Hematopoietic multipotent progenitor cell treated with erythropoietin and hydrocortisone succinate and interleukin-3 and kit ligand, for 17 days (in vitro differentiated cells): ENCODE measurements around the gene IQCN.

Experiments
- DNase-seq: peaks from one replicate; pipeline ENCODE4 v3.0.0-alpha.2; 2015; ENCODE audit warnings: low spot score

IQCN gene

GRCh38 chr19:18264137-18264854, 10.0 kb downstream of the IQCN start:
- DNase-seq = no peak

DNA sequence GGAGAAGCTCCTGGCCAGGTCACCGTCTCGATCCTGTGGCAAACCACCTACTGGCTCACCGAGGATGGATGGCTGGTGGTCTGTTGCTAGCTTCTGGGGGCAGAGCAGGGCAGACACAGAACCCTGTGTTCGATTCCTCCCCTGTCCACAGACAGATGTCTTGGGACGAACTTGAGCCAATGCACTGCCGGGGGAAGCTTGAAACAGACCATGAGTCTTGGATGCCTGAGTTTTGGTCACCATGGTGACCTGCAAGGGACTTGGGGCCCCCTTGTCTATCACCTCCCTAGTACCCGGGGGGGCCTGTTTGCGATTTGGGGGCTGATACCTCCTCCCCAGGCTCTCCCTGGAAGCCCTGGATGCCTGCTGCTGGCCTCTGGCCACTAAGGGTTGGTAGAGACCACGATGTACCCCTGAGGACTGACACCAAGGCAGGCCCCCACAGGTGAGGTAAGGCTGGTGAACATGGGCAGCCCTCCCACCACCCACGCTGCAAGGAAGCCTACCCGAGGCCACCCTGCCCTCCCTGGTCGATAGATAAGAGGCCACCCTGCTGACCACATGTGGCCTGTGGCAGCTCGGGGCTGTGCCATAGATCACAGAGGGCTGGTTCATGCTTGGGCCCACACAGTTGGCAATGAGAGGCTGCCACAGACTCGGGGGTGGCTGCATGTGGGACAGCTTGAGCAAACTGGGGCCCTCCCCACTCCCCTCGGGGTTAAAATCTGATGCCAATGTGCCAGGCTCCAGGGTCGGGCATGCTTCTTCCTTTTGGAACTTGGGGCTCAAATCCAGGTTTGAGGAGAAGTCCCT, 10.7 kb downstream of the IQCN start:
- no peak for DNase-seq

DNA sequence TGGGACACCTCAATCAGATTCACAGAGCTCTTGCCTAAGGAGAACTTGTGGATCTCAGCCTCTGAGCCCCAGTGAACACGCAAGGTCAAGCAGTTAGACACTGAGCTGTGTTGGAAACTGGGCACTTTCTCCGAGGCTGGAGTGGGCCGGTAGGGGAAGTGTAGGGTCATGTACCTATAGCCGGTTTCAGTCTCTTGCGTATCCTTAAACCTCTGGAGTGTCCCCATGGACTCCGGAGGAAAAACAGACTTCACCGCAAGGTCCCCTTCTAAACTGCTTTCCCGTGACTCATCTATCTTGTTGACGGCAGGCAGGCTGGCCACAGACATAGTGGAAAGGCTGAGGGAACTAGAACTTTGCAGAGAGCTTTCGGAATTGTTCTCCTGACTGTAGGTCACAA, 11.3 kb downstream of the IQCN start:
- peak; percentile 6 for DNase-seq

DNA sequence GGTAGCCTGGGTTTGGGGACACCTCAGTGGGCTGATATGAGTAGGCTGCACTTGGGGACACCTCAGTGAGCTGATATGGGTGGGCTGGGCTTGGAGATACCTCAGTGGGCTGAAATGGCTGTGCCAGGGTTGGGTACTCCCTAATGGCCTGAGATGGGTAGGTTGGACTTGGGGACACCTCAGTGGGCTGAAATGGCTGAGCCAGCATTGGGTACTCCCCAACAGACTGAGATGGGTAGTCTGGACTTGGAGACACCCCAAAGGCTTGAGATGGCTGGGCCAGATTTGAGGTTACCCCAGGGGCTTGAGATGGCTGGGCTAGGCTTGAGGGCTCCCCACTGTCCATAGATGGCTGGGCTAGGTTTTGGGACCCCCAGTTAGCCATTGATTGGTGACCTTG, 12.1 kb downstream of the IQCN start:
- DNase-seq = peak; percentile 6

GRCh38 chr19:18261474-18261873, 12.8 kb downstream of the IQCN start:
- no peak for DNase-seq

DNA sequence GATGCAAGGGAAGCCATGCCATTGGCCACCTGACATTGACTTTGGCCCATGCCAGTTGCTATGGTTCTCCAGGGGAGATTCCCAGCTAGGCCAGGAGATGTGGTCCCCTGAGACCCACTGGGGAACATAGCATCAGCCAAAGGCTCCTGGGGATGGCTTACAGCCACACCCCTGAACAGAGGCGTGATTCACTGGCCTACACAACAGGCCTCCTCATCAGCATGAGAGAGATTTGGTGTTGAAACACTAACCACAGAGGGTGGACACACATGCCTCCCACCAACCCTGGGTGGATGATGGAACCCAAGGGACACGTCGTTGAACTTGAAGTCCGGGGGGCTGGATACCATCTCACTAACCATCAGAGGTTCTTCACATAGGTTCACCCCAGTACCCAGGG, 14.4 kb downstream of the IQCN start:
- DNase-seq = peak; percentile 9

DNA sequence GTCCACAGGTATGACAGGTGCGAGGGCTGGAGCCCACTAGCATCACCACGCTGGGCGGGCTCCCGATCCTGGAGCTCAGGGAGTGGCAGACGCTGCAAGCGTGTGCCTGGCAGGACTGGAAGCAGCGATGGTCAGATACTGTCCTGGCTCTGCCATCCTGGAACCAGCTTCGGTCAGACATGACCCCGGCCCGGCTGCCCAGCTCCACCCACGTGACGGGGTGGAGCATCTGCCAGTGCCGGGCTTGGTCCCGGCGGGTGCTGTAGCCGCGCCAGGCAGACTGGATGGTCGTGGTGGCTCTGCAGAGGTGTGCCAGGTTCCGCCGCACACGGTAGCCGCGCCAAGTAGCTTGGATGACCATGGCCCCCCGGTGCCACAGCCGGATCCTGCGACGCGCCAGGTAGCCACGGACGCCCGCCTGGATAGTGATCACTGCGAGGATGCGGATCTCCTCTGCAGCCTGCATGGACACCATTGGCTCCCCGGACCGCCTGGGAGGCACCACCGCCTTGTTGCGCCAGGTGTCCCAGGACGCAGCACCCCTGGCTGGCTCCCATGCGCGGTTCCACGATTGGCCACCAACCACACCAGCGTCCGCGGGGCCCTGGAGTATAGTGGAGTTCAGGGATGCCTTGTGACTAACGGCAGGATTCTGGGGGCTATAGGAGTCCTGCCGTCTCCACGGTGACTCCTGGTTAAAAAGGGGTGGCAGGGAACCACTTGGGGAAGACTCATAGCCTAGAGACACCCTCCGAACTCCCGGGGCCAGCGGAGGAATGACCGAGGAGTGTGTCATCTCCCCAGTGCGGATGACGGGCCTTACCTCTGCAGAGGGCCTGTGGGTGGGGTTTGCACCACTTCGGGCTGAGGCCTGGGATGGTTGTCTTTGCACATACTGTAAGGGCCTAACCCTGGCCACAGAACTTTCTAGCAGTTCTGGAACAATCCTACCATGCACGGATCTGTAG, 16.5 kb downstream of the IQCN start:
- DNase-seq = no peak

GRCh38 chr19:18254546-18255503, 19.4 kb downstream of the IQCN start:
- peak; percentile 15 for DNase-seq

GRCh38 chr19:18253716-18254115, 20.5 kb downstream of the IQCN start:
- DNase-seq = no peak

DNA sequence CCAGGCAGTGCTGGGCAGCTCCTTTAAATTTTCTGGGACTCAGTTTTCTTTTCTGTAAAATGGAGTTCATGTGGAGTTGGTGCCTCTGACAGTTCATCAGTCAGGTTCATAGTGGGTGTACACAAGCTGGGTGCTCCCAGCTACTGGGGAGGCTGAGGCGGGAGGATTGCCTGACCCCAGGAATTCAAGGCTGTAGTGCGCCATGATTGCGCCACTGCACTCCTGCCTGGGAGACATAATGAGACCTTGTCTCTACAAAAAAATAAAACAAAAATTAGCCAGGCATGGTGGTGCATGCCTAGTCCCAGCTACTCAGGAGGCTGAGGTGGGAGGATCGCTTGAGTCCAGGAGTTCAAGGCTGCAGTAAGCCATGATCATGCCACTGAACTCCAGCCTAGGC, 21.1 kb downstream of the IQCN start:
- no peak for DNase-seq

- DNase-seq = no peak
Measured at GRCh38 chr19:18252370-18252717, 21.9 kb downstream of the IQCN start.

GRCh38 chr19:18251587-18252369, 22.5 kb downstream of the IQCN start:
- peak; percentile 84 for DNase-seq

GRCh38 chr19:18249834-18250233, 24.4 kb downstream of the IQCN start:
- no peak for DNase-seq

DNA sequence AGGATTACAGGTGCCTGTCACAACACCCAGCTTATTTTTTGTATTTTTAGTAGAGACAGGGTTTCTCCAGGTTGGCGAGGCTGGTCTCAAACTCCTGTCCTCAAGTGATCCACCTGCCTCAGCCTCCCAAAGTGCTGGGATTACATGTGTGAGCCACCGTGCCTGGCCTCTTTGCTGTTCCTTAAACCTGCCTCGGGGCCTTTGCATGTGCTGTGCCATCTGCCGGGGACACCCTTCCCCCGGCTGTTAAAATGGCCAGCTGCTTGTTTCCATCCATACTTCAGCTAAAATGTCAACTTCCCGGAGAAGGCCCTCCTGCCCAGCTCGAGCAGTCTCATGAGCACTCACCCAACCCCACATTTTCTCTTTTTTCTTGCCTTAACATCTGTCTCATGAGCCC, 29.0 kb downstream of the IQCN start:
- no peak for DNase-seq

GRCh38 chr19:18239303-18239702, 34.9 kb downstream of the IQCN start:
- DNase-seq = no peak

- DNase-seq = no peak
Measured at GRCh38 chr19:18234194-18234593, 40.1 kb downstream of the IQCN start.

- no peak for DNase-seq
Measured at GRCh38 chr19:18233224-18233825, 40.9 kb downstream of the IQCN start.

DNA sequence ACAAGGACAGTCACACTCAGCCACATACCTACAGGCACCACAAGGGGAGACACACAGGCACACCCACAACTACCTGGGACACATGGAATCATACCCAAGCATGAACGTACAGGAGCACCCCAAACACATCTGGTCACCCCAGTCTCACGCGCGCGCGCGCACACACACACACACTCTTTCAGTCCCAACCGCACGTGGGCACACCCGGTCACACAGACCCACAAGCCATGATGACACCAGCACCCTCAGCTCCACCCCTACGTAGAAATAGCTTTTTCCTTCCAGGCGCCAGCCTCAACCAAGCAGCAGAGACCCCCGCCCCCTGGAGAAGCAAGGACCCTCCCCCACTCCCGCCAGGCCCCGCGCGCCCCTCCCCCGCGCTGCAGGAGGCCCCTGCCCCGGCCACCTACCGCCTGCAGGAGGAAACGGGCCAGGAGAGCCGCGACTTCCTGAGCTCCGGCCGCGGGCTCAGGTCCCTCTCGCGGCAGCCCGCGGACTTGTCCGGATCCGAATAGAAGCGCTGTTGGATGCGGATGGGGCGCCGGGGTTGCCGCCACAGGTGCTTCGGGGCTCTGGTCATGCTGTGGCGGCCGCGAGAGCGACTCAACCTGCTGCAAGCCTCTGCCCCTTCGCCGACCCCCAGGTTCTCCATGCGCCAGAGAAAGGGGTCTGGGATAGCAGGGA, 41.6 kb downstream of the IQCN start:
- no peak for DNase-seq

- DNase-seq = no peak
Measured at GRCh38 chr19:18231775-18232174, 42.5 kb downstream of the IQCN start.
